CD14-positive monocyte (primary cell): ENCODE measurements around the gene NKG7. TPM values are rescaled to one million over a fixed set of nuclear protein-coding genes. Genes with fewer than 3 reads are reported as not detected.

Source experiments
- DNase-seq, 3 donors: peaks; one replicate each; pipeline ENCODE4 v3.0.0-alpha.2; 2011 to 2022
- H2AFZ ChIP-seq: 2 replicates; pipeline ENCODE4 v1.6.0; 2012; ENCODE audit warnings: mild to moderate bottlenecking, low read depth, low read length, inconsistent platforms; ENCODE audit not compliant: insufficient read depth, poor library complexity, severe bottlenecking
- H3K27ac ChIP-seq, 2 donors: 1 replicate in 1 of 2; 2 replicates in 1 of 2; pipeline ENCODE4 v1.5.1; 2012 to 2013; ENCODE audit warnings: low read length in 2 of 2, control low read depth in 1 of 2, inconsistent platforms in 1 of 2, low read depth in 1 of 2, mild to moderate bottlenecking in 1 of 2
- H3K27me3 ChIP-seq, 2 donors: one replicate each; pipeline versions ENCODE4 v1.6.0 to v1.6.1; 2011 to 2013; ENCODE audit warnings: low read length in 2 of 2; ENCODE audit not compliant: control insufficient read depth in 2 of 2, insufficient read depth in 2 of 2
- H3K36me3 ChIP-seq, 2 donors: replicated peaks in 1 of 2; 1 replicate in 1 of 2; 2 replicates in 1 of 2; pipeline versions ENCODE4 v1.5.1 to v1.6.1; 2012 to 2013; ENCODE audit warnings: low read length in 2 of 2, control low read depth in 1 of 2, inconsistent platforms in 1 of 2, mild to moderate bottlenecking in 1 of 2; ENCODE audit not compliant: insufficient read depth in 2 of 2, control insufficient read depth in 1 of 2
- H3K4me1 ChIP-seq, 2 donors: 1 replicate in 1 of 2; 2 replicates in 1 of 2; pipeline versions ENCODE4 v1.5.1 to v1.6.1; 2012 to 2013; ENCODE audit warnings: low read length in 2 of 2, control low read depth in 1 of 2, inconsistent platforms in 1 of 2, mild to moderate bottlenecking in 1 of 2, moderate library complexity in 1 of 2; ENCODE audit not compliant: insufficient read depth in 2 of 2, control insufficient read depth in 1 of 2
- H3K4me2 ChIP-seq: replicated peaks from 2 replicates; pipeline ENCODE3; 2012; ENCODE audit warnings: low read length, moderate library complexity, mild to moderate bottlenecking; ENCODE audit not compliant: poor library complexity, severe bottlenecking; ENCODE audit errors: extremely low read depth
- H3K4me3 ChIP-seq, 3 experiments: fragments of 200-600 bp in 1 of 3; sonication (generic) in 1 of 3; replicated peaks in 1 of 3; 1 replicate in 2 of 3; 2 replicates in 1 of 3; pipeline ENCODE4 v1.5.1; 2011 to 2013; ENCODE audit warnings: low read length in 3 of 3, mild to moderate bottlenecking in 3 of 3, control low read depth in 2 of 3, low read depth in 2 of 3, inconsistent platforms in 1 of 3, moderate library complexity in 1 of 3
- H3K79me2 ChIP-seq: 2 replicates; pipeline ENCODE4 v1.6.0; 2012; ENCODE audit warnings: mild to moderate bottlenecking, control low read depth, inconsistent platforms, low read length, moderate library complexity; ENCODE audit not compliant: insufficient read depth
- H3K9ac ChIP-seq: 2 replicates; pipeline ENCODE4 v1.6.0; 2017; ENCODE audit warnings: low read length, mild to moderate bottlenecking; ENCODE audit not compliant: insufficient read depth, poor library complexity, severe bottlenecking
- H3K9me3 ChIP-seq, 2 donors: replicated peaks in 1 of 2; 1 replicate in 1 of 2; 2 replicates in 1 of 2; pipeline versions ENCODE4 v1.5.1 to v1.6.1; 2012 to 2013; ENCODE audit warnings: low read length in 2 of 2, control low read depth in 1 of 2; ENCODE audit not compliant: control insufficient read depth in 1 of 2, insufficient read depth in 1 of 2
- H4K20me1 ChIP-seq: 2 replicates; pipeline ENCODE4 v1.6.0; 2012; ENCODE audit warnings: mild to moderate bottlenecking, low read length, control low read depth, moderate library complexity; ENCODE audit not compliant: insufficient read depth
- H3K27ac Mint-ChIP-seq, 7 donors: one replicate each; pipeline ENCODE4 v1.8.0; 2020; ENCODE audit warnings: mild to moderate bottlenecking in 7 of 7, mixed read lengths in 7 of 7, moderate library complexity in 6 of 7, inconsistent platforms in 2 of 7
- H3K27me3 Mint-ChIP-seq, 3 donors: one replicate each; pipeline ENCODE4 v1.8.0; 2021 to 2022; ENCODE audit warnings: low read depth in 3 of 3, mild to moderate bottlenecking in 3 of 3, mixed read lengths in 3 of 3, moderate library complexity in 3 of 3, inconsistent platforms in 1 of 3
- H3K36me3 Mint-ChIP-seq, 2 donors: one replicate each; pipeline ENCODE4 v1.8.0; 2020; ENCODE audit warnings: mixed read lengths in 2 of 2, inconsistent platforms in 1 of 2, mild to moderate bottlenecking in 1 of 2
- H3K4me1 Mint-ChIP-seq: one replicate; pipeline ENCODE4 v1.8.0; 2020; ENCODE audit warnings: mild to moderate bottlenecking, mixed read lengths
- H3K4me3 Mint-ChIP-seq, 2 donors: one replicate each; pipeline ENCODE4 v1.8.0; 2020; ENCODE audit warnings: mild to moderate bottlenecking in 2 of 2, mixed read lengths in 2 of 2, moderate library complexity in 1 of 2
- H3K9me3 Mint-ChIP-seq, 7 donors: one replicate each; pipeline ENCODE4 v1.8.0; 2020 to 2022; ENCODE audit warnings: mixed read lengths in 7 of 7, mild to moderate bottlenecking in 6 of 7, moderate library complexity in 6 of 7, inconsistent platforms in 2 of 7
- WGBS: methylation state at CpG from one replicate; pipeline ENCODE4 v1.1.5; 2013; ENCODE audit warnings: missing lambda C conversion rate; ENCODE audit not compliant: insufficient coverage; 5-methylcytosine and 5-hydroxymethylcytosine counted together
- intact Hi-C, 2 donors: fragments of 100-400 bp; cut with micrococcal nuclease; formaldehyde crosslinking; loops; one replicate each; pipeline versions ENCODE4 v1.15.0 to v1.15.1; 2023
- polyA plus RNA-seq, 3 donors: library from polyadenylated mRNA; depleted of rRNA in 1 of 3; unstranded in 2 of 3; stranded (reverse) in 1 of 3; fragments of 300-500 nt in 2 of 3; fragments of >200 nt in 1 of 3; fragmentation: Illumina TruSeq in 2 of 3; gene quantifications; 1 replicate in 2 of 3; 2 replicates in 1 of 3; pipeline ENCODE4 v1.2.3, GENCODE V29; 2012 to 2021
- TF ChIP-seq, protein P1 (sequence below): fragments of 200-600 bp; IDR thresholded peaks from one replicate; pipeline ENCODE4 v1.8.0; 2022; ENCODE audit warnings: antibody characterized with exemption, mild to moderate bottlenecking

The NKG7 gene
- polyA plus RNA-seq, 3 donors = 11.1 to 19.9 (median 16.4) TPM

DNA sequence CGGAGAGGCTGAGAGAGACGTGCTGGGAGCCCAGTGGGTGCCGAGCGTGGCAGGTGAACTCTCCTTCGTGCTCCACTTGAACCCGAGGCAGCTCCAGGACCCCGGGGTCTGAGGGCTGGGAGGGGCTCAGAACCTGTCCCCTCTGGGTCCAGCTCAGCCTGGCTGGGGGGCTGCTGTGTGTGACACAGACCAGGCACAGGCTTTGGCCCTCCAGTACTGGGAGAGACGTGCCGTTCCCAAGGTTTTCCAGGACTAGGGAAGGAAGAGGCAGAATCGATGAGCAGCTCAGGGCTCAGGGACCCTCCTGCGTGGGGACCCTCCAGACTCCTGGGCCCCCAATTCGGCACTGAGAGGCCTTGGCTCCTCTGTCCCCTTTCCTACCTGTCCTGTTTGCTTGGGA lies 42.7 kb upstream of the NKG7 start:
- H3K27ac ChIP-seq = no peak overlapping the region
- H3K36me3 Mint-ChIP-seq = peaks cover 30 to 51% of the 10 kb centered on the region in 2 donors
- H3K27me3 ChIP-seq = no peaks in the 10 kb centered on the region
- intact Hi-C loops = no loop called here
- H3K27me3 Mint-ChIP-seq = peaks cover 2 to 5% (median 2%) of the 10 kb centered on the region in 3 donors
- H3K79me2 ChIP-seq = peaks cover 7% of the 10 kb centered on the region
- peaks cover 24 to 40% of the 10 kb centered on the region in 2 donors for H3K36me3 ChIP-seq
- WGBS = 98% methylated on average over 10 of the region's 12 CpGs
- no peaks in the 10 kb centered on the region for H4K20me1 ChIP-seq
- H3K4me3 Mint-ChIP-seq = no peak overlapping the region
- no peak overlapping the region for H3K4me2 ChIP-seq
- H3K4me3 ChIP-seq = no peak overlapping the region
- peaks cover 0 to 11% (median 1%) of the 10 kb centered on the region in 7 donors for H3K9me3 Mint-ChIP-seq
- H3K9ac ChIP-seq = no peak overlapping the region
- no peaks in the 10 kb centered on the region for H3K9me3 ChIP-seq
- DNase-seq = no peak
- H3K4me1 Mint-ChIP-seq = peaks cover 37% of the 10 kb centered on the region
- H3K27ac Mint-ChIP-seq = no peak overlapping the region
- TF ChIP-seq, protein P1, sequence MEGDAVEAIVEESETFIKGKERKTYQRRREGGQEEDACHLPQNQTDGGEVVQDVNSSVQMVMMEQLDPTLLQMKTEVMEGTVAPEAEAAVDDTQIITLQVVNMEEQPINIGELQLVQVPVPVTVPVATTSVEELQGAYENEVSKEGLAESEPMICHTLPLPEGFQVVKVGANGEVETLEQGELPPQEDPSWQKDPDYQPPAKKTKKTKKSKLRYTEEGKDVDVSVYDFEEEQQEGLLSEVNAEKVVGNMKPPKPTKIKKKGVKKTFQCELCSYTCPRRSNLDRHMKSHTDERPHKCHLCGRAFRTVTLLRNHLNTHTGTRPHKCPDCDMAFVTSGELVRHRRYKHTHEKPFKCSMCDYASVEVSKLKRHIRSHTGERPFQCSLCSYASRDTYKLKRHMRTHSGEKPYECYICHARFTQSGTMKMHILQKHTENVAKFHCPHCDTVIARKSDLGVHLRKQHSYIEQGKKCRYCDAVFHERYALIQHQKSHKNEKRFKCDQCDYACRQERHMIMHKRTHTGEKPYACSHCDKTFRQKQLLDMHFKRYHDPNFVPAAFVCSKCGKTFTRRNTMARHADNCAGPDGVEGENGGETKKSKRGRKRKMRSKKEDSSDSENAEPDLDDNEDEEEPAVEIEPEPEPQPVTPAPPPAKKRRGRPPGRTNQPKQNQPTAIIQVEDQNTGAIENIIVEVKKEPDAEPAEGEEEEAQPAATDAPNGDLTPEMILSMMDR = no peak
- peaks cover 42 to 48% of the 10 kb centered on the region in 2 donors for H3K4me1 ChIP-seq
- H2AFZ ChIP-seq = no peak overlapping the region

DNA sequence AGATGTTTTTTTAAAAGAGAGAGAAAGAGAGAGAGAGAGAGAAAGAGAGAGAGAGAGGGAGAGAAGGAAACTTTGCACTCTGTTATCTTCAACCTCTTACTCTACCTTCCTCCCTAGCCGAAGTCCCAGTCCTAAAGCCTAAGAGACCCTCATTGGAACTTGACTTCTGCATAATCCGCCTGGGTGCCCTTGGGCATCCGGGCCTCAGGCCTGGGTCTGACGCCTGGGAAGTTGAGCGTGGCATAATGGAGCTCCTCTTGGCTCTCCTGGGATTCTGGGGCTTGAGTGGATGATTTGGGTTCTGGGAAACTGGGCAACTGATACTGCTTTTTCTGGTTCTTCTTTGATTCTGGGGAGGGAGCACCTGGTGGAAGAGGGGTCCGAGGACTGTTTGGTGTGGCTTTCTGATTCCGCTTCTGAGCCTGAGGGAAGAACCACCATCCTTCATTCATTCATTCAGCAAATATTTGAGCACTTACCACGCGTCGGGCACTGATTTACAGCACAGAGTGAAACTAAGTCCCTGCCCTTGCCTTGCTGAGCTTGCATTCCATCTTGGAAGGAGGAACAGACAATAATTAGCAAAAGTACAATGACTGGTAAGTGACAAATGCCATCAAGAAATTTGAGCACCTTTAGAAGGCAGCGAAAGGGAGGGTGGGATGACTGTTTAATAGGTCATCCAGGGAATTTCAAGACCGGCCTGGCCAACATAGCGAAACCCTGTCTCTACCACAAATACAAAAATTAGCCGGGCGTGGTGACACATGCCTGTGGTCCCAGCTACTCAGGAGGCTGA lies 38.7 kb upstream of the NKG7 start:
- Mint-ChIP-seq H3K4me3 (no peak overlapping the region), H3K4me1 (peaks cover 45% of the 10 kb centered on the region), H3K27me3 (peaks cover 0 to 3% (median 2%) of the 10 kb centered on the region in 3 donors), H3K36me3 (peaks cover 30 to 51% of the 10 kb centered on the region in 2 donors), H3K9me3 (peaks cover 0 to 5% (median 1%) of the 10 kb centered on the region in 7 donors), H3K27ac (peak overlapping the region in 2 of 7 donors; percentile 18 to 57)
- no peaks in the 10 kb centered on the region for H3K9me3 ChIP-seq
- no peak overlapping the region for H3K4me2 ChIP-seq
- H4K20me1 ChIP-seq = no peaks in the 10 kb centered on the region
- H3K4me1 ChIP-seq = peaks cover 49 to 51% of the 10 kb centered on the region in 2 donors
- H3K79me2 ChIP-seq = peaks cover 4% of the 10 kb centered on the region
- H3K36me3 ChIP-seq = peaks cover 24 to 40% of the 10 kb centered on the region in 2 donors
- WGBS = 100% methylated on average over 4 of the region's 15 CpGs
- DNase-seq = no peak
- H3K27ac ChIP-seq = no peak overlapping the region
- no peak overlapping the region for H3K9ac ChIP-seq
- H3K4me3 ChIP-seq = no peak overlapping the region
- intact Hi-C loops = no loop called here
- TF ChIP-seq, protein P1 = no peak
- no peak overlapping the region for H2AFZ ChIP-seq
- no peaks in the 10 kb centered on the region for H3K27me3 ChIP-seq
